Left lobe of liver (tissue), 2 donors: ENCODE data around the gene RBFA. TPM values are rescaled to one million over a fixed set of nuclear protein-coding genes. Genes with fewer than 3 reads are reported as not detected.
A peak's percentile ranks its signal among the peaks of the same experiment; 100 is the strongest.
"Not testable (repeated sequence)": the region's sequence is repeated elsewhere in the genome, so short reads cannot be mapped to it uniquely, and the experiment has no call there.

ENCODE experiments used
- ATAC-seq: fragments of 200-7000 bp; cut with Tn5 transposase; one replicate; pipeline ENCODE4 v1.9.1; 2020; ENCODE audit warnings: mild to moderate bottlenecking, moderate library complexity
- DNase-seq: peaks from one replicate; pipeline ENCODE4 v3.0.0-alpha.2; 2020; ENCODE audit warnings: low spot score
- total RNA-seq: library from RNA; stranded (reverse); gene quantifications from one replicate; pipeline ENCODE4 v1.2.1, GENCODE V29; 2021
- donor health status: DM: no; HTN: no; CAD: no; lungs with moderate emphysema.
- donor health status: DM: no; HTN: yes; CAD: no.

RBFA gene
- 20.7 TPM for total RNA-seq

GRCh38 chr18:80034068-80034851, at the start of gene RBFA:
Gene RBFA (plus strand): TSS chr18:80034434. CDS start chr18:80034496, 62 bp downstream.
- DNase-seq (peak; percentile 100), ATAC-seq (peak; percentile 86)

- DNase-seq (no peak), ATAC-seq (no peak)
These were observed 49.1 kb upstream of the RBFA start for GRCh38 chr18:79985172-79985571.

DNA sequence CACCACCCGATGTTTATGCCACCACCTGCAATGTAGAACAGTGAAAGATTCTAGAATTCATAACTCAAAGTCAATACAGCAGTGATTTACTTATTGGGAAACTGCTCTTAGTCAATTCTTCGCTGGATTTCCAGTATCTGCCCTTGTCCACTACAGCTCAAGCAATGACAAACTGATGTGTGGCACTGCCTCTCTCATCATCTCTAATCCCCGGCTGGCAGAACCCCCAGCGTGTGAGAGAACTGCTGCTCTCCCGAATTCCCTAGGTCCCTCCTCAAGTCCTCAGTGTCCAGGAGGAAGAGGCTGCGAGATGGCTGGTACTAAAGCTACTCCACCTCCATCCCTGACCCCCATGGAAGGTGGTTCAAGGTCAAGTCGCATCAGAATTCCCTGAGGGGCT, 47.5 kb upstream of the RBFA start:
- DNase-seq, result no peak
- no peak for ATAC-seq

DNA sequence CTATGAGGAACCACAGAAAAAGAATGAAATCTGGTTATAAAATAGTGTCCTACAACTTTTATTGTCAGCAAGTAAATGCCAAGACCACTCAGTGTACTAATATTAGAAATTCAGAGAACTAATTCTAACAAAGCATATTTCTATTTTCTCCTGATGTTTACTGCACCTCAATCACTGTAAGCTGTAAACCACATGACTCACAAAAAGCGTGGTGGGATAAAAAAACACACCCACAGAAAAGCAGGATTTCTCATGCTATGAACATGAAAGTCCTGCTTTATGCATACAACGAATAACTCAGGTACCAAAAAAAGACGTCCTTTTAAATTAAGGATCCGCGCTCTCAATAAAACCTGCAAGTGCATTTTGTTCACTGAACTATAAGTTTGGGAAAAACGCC, 46.7 kb upstream of the RBFA start:
- DNase-seq (no peak), ATAC-seq (no peak)

DNA sequence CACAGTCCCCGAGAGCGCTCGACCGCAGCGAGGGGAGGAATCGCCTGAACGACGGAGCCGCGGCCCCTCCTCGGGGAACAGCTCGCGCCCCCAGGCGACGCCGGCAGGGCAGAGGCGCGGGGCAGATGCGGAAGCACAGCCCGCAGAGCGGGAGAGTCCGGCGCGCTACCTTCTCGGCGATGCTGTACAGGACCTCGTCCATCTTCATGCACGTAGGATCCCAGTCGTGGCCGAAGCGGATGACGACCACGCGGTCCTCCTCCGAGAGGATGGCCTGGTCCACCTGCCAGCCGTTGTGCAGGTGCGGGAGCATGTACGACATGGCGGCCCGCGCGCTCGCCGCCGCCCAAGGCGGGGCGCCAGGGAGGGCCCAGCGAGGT, 46.2 kb upstream of the RBFA start:
- DNase-seq (no peak), ATAC-seq (peak; percentile 75)

DNA sequence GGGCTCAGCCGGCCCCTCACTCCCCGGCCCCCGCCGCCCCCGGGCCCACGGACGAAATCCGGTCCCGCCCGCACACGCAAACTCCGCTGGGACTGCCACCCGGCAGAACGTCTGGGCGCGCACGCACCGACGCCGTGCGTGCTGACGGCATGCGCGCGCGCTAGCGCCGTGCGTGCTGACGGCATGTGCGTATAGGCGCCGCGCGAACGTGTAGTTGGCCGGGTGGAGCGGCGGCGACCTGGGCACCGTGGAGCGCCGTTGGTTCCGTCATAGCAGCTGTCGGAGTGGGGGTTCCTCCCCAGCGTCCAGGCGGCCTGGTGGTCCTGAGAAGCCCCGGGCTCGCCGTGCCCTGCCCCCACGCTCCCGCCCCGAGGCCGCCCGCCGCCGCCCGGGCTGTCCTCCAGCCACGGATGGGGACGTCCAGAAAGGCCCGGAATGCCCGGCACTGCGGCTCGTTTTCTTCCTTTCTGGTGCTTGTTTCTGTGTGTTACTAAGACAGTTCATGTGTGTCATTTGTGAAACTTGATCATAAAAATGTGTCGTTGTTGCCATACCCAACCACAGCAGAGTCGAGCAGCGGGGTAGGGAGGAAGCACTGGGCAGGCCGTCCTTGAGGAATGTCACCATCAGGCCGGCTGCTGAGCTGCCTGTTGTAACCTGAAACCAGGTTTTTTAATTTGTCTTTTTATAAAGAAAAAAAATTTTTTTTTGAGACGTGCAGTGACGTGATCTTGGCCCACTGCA, 45.6 kb upstream of the RBFA start, which contains the start of gene TXNL4A:
Gene TXNL4A (minus strand): TSS at position 113 of the 744 bp plus-strand sequence. CDS start 171 bp downstream, outside the sequence.
- peak; percentile 97 for ATAC-seq
- DNase-seq, result peak; percentile 91

DNA sequence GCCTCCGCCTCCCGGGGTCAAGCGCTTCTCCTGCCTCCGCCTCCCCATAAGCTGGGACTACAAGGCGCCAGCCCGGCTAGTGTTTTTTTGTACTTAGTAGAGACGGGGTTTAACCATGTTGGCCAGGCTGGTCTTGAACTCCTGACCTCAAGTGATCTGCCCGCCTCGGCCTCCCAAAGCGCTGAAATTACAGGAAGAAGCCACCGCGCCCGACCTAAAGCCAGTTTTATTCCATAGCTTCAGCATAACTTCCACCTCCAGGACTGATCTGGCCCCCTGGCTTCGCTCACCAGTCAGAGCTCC, 45.1 kb upstream of the RBFA start:
- no peak for ATAC-seq

DNA sequence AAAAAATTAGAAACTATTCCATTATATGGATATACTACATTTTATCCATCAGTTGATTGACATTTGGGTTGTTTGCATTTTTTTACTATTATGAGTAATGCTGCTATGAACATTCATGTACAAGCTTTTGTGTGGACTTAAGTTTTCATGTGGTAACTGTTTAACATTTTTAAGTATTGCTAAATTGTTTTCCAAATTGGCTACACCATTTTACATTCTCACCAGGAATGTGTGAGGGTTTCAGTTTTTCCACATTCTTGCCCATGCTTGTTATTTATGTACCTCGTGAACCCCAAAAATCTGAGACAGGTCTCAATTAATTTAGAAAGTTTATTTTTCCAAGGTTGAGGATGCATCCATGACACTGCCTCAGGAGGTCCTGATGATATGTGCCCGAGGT, 42.7 kb upstream of the RBFA start:
- DNase-seq, result no peak

More for the DNA sequence above, 45.1 kb upstream of the RBFA start:
- DNase-seq, result no peak

DNA sequence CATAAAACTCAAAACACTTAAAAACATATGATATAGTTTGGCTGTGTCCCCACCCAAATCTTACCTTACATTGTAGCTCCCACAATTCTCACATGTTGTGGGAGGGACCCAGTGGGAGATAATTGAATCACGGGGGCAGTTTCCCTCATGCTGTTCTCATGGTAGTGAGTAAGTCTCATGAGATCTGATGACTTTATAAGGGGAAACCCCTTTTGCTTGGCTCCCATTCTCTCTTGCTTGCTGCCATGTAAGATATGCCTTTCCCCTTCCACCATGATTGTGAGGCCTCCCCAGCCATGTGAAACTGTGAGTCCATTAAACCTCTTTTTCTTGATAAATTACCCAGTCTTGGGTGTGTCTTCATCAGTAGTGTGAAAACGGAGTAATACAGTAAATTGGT, 34.5 kb upstream of the RBFA start:
- ATAC-seq, DNase-seq: not testable (repeated sequence)

More for the DNA sequence above, 42.7 kb upstream of the RBFA start:
- ATAC-seq, result no peak

DNA sequence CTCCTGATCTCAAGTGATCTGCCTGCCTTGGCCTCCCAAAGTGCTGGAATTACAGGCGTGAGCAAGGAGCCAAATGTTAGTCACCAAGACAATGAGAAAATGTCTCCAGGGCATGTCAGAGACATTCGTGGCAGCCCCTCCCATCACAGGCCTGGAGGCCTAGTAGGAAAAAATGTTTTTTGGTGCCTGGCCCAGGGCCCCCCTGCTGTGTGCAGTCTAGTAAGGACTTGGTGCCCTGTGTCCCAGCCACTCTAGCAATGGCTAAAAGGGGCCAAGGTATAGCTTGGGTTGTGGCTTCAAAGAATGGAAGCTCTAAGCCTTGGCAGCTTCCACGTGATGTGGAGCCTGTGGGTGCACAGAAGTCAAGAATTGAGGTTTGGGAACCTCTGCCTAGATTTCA, 33.4 kb upstream of the RBFA start:
- no peak for ATAC-seq

DNA sequence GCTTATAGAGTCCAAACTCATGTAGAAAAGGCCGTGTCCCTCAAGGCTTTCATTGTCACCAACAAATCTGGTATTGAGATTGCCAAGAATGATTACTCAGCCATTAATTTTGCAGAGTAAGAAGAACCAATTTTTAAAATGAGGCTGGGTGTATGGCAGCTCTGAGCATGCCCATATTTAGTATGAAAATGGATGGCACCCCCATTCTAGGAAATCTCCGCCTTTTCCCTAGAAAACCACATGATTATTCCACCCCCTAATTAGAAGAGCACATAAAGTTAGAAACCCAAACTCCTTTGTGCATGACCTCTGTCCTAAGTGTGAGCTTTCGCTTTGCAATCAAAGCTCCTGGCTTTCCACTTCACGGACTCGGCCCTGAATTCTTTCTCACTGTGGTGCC, 31.8 kb upstream of the RBFA start:
- ATAC-seq, result no peak

More for the DNA sequence above, 33.4 kb upstream of the RBFA start:
- no peak for DNase-seq

DNA sequence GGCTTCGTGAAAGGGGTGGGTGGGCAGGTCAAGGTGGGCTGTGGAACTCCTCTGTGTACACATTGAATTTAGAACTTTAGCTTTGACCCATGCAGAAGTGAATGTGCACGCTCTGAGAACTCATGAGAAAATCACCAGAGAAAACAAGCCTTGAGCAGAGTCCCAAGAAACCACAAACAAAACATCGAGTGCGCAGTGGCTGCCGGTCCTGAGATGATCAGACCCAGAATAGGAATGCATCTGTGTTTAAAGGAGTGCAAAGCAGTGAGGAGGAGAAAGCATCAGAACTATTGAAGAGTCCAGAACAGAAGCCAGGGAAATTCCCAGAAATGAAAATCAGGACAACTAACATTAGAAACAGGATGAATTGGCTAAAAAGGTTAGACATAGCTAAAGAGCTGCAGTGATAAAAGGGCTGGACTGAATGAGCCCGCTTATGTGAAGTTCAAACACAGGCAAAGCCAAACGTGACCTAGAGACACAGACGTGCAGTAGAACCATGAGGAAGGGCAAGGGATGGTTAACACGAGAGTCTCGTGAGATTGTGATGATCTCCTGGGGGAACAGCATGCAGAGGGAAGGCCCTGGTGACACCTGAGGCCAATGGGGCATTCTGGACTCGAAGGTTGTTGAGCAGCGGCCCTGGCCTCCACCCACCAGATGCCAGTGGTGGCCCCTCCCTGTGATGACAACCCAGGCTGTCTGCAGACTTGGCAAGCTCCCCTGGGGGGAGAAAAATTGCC, 29.5 kb upstream of the RBFA start:
- ATAC-seq (no peak), DNase-seq (no peak)

More for the DNA sequence above, 31.8 kb upstream of the RBFA start:
- no peak for DNase-seq

- no peak for DNase-seq
- ATAC-seq, result no peak
These were observed 27.5 kb upstream of the RBFA start for GRCh38 chr18:80006724-80007123.

GRCh38 chr18:80009661-80010550, 24.3 kb upstream of the RBFA start:
- DNase-seq (no peak), ATAC-seq (no peak)

- ATAC-seq (no peak), DNase-seq (no peak)
These were observed 23.7 kb upstream of the RBFA start for GRCh38 chr18:80010551-80010906.

GRCh38 chr18:80011496-80012137, 22.6 kb upstream of the RBFA start:
- DNase-seq, ATAC-seq: not testable (repeated sequence)

DNA sequence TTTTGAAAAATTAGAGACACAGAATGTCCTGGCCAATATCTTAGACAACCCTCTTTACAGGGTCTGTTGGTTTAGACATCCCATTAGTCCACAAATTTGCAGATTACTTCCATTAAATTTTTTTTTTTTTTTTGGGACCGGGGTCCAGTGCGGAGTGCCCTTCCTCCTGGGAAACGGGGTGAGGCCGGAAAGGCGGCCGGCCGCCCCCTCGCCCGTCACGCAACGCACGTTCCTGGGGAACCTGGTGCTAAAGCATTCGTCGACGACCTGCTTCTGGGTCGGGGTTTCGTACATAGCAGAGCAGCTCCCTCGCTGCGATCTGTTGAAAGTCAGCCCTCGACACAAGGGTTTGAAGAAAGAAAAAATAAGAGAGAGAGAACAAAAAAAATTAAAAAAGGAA, 21.5 kb upstream of the RBFA start:
- DNase-seq, result no peak
- no peak for ATAC-seq

- ATAC-seq, result peak; percentile 73
- no peak for DNase-seq
These were observed 11.6 kb upstream of the RBFA start for GRCh38 chr18:80022613-80023012.

GRCh38 chr18:80023173-80023572, 11.1 kb upstream of the RBFA start:
- DNase-seq (no peak), ATAC-seq (no peak)

- no peak for ATAC-seq
These were observed 7.9 kb upstream of the RBFA start for GRCh38 chr18:80026363-80026762.

More at GRCh38 chr18:80026363-80026762, 7.9 kb upstream of the RBFA start:
- no peak for DNase-seq
